RWPE1 (cell line): Measurements from ENCODE around the gene DOCK3.

Experiments used
- CTCF ChIA-PET: fragments of 350-600 bp; sonication (Branson Sonifier 250); formaldehyde crosslinking; extraction: SDS; loops from one replicate; lab custom pipeline; 2021; lab: Yijun Ruan, JAX
- POLR2A ChIA-PET: fragments of 400-600 bp; formaldehyde crosslinking; extraction: SDS; loops from one replicate; lab custom pipeline; 2020; ENCODE audit warnings: antibody characterized with exemption; ENCODE audit not compliant: low non-redundant PET; lab: Yijun Ruan, JAX
- DNase-seq: peaks from one replicate; pipeline ENCODE4 v3.0.0; 2012; ENCODE audit warnings: low spot score
- H3K27ac ChIP-seq: fragments of 450-650 bp; 2 replicates; pipeline ENCODE4 v1.5.1; 2017
- TF ChIP-seq, protein P1 (sequence below): fragments of 450-650 bp; conservative IDR thresholded peaks from 2 replicates; pipeline ENCODE4 v1.5.1; 2017; ENCODE audit warnings: low read depth, mild to moderate bottlenecking

DOCK3 gene

GRCh38 chr3:50649451-50649931, 25.2 kb upstream of the DOCK3 start:
- CTCF ChIA-PET: no interaction called here
- POLR2A ChIA-PET: no interaction called here
- H3K27ac ChIP-seq: no peak overlapping the region
- no peak for DNase-seq
- TF ChIP-seq, protein P1, sequence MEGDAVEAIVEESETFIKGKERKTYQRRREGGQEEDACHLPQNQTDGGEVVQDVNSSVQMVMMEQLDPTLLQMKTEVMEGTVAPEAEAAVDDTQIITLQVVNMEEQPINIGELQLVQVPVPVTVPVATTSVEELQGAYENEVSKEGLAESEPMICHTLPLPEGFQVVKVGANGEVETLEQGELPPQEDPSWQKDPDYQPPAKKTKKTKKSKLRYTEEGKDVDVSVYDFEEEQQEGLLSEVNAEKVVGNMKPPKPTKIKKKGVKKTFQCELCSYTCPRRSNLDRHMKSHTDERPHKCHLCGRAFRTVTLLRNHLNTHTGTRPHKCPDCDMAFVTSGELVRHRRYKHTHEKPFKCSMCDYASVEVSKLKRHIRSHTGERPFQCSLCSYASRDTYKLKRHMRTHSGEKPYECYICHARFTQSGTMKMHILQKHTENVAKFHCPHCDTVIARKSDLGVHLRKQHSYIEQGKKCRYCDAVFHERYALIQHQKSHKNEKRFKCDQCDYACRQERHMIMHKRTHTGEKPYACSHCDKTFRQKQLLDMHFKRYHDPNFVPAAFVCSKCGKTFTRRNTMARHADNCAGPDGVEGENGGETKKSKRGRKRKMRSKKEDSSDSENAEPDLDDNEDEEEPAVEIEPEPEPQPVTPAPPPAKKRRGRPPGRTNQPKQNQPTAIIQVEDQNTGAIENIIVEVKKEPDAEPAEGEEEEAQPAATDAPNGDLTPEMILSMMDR: no peak

GRCh38 chr3:50650018-50650417, 24.7 kb upstream of the DOCK3 start:
- CTCF ChIA-PET: no interaction called here
- TF ChIP-seq, protein P1: no peak
- H3K27ac ChIP-seq: no peak overlapping the region
- DNase-seq: no peak
- POLR2A ChIA-PET: no interaction called here

GRCh38 chr3:50651445-50651844, 23.3 kb upstream of the DOCK3 start:
- POLR2A ChIA-PET: no interaction called here
- TF ChIP-seq, protein P1: no peak
- CTCF ChIA-PET: no interaction called here
- no peak overlapping the region for H3K27ac ChIP-seq
- DNase-seq: no peak

GRCh38 chr3:50651920-50652529, 22.7 kb upstream of the DOCK3 start:
- H3K27ac ChIP-seq: no peak overlapping the region
- CTCF ChIA-PET: interaction anchor here (1.5 to 2.2 kb wide), 2 partner anchors 33 to 36 kb away, joined by 6 to 16 read pairs; partner anchors contain the start of gene MAPKAPK3
- TF ChIP-seq, protein P1: no peak
- no peak for DNase-seq
- POLR2A ChIA-PET: no interaction called here

DNA sequence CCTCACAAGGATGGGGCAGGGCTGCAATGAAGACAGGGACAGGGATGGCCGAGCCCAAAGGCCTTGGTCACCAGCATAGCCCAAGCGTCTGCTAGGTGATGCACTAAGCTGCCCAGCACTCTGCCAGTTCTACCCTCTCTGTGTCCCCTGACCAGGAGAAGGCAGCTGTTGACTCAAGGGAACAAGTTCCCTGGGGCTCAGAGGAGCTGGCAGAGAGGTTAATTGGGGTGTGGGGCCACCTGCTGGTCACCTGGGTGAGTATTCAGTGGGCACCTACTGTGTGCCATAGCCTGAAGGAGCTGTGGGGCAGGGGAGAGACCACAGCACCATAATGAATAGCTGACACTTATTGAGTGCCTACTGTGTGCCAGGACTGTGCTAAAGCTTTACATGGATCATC, 22.0 kb upstream of the DOCK3 start:
- peak; percentile 45 for DNase-seq
- H3K27ac ChIP-seq: no peak overlapping the region
- CTCF ChIA-PET: interaction anchor here (0.6 to 2.2 kb wide), 4 partner anchors 9 to 90 kb away, joined by 3 to 16 read pairs (median 5); partner anchors contain the start of gene MAPKAPK3
- TF ChIP-seq, protein P1: no peak; the same call in 1 of the 2 replicates
- POLR2A ChIA-PET: no interaction called here

DNA sequence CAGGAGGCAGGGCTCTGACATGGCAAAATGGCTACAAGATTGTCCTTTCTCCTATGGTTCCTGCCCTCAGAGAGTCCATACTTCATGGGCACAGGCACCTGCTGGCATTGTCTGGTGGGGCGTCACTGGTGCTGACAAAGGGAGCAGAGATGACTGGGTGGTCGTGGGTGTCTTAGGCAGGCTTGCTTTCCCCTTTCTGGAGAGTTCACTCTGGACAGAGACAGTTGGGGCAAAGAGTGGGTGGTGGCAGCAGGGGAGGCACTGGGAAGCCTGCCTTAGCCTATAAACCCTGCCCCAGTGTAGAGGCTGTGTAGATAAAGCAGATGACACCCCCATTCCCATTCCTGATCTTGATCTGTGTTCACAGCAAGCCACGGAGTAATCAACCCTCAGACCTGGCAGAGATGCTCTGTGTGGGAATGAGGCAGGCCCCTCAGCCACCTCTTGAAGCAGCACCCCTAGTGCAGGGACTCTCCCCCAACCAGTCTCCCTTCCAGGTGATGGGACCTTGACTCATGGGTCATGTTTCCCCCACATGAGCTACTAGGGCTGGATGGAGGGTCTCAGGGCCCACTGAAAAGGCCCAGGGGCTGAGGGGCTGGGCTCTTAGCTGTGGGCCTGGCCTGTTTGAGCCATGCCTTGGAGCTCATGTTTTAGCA, 20.7 kb upstream of the DOCK3 start:
- POLR2A ChIA-PET: no interaction called here
- H3K27ac ChIP-seq: no peak overlapping the region
- CTCF ChIA-PET: interaction anchor here (0.7 to 2.2 kb wide), 2 partner anchors 38 to 112 kb away, joined by 3 to 16 read pairs; partner anchors contain the start of gene MAPKAPK3
- TF ChIP-seq, protein P1: no peak
- no peak for DNase-seq
